ENCODE data around the gene COX11.
A peak's percentile ranks its signal among the peaks of the same experiment; 100 is the strongest.

The COX11 gene

DNA sequence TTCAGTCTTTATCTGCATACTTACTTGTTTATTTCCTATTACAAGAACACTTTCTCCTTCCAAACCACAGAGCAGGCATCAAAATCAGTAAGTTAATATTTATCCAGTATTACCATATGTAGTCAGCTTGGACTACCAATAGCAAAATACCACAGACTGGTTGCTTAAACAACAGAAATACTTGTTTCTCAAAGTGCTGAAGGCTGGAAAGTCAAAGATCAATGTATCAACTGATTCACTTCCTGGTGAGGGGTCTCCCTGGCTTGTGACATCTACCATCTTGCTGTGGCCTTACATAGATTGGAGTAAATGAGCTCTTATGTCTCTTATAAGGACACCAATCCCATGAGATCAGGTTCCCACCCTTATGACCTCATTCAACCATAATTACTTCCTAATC is 2.7 kb upstream of the COX11 start:
- Histone ChIP-seq H3K4me2 (ENCODE audit: low read depth, low read length, poor library complexity, severe bottlenecking) (peak overlapping the region; percentile 80), H3K9me2 (replicated peaks; ENCODE audit: low read depth, low read length) (no peaks in the 10 kb centered on the region), H2AFZ (ENCODE audit: low read length) (no peak overlapping the region), H3K79me2 (ENCODE audit: insufficient read depth, low read length) (peaks cover 41% of the 10 kb centered on the region), H3K9me3 (ENCODE audit: insufficient read depth, low read depth, low read length) (no peaks in the 10 kb centered on the region), H3K4me1 (ENCODE audit: insufficient read depth, low read length, poor library complexity, severe bottlenecking) (peaks cover 45% of the 10 kb centered on the region), H3K9ac (ENCODE audit: low read depth, low read length, poor library complexity, severe bottlenecking) (no peak overlapping the region), H3K4me3 (ENCODE audit: low read length, poor library complexity, severe bottlenecking) (no peak overlapping the region), H4K20me1 (ENCODE audit: insufficient read depth, low read length, poor library complexity, severe bottlenecking) (no peaks in the 10 kb centered on the region), H3F3A (ENCODE audit: low read depth) (no peaks in the 10 kb centered on the region), H3K36me3 (ENCODE audit: insufficient read depth, low read length) (no peaks in the 10 kb centered on the region), H3K27me3 (ENCODE audit: insufficient read depth, low read length, poor library complexity, severe bottlenecking) (no peaks in the 10 kb centered on the region)
- no peak for TF ChIP-seq CTCF (conservative IDR thresholded peaks at IDR 0.05; ENCODE audit: low read length)
- TF ChIP-seq EZH2phosphoT487 (IDR thresholded peaks at IDR 0.05; ENCODE audit: borderline replicate concordance), result no peak

- Histone ChIP-seq H3K79me2 (ENCODE audit: insufficient read depth, low read length) (peaks cover 53% of the 10 kb centered on the region), H3K4me3 (ENCODE audit: low read length, poor library complexity, severe bottlenecking) (peak overlapping the region; percentile 86), H3K9ac (ENCODE audit: low read depth, low read length, poor library complexity, severe bottlenecking) (peak overlapping the region; percentile 90)
These were observed 1.5 kb upstream of the COX11 start for GRCh38 chr17:54969658-54970572.

GRCh38 chr17:54968988-54969332 is 506 bp upstream of the COX11 start:
- Histone ChIP-seq H3K27me3 (ENCODE audit: insufficient read depth, low read length, poor library complexity, severe bottlenecking) (no peaks in the 10 kb centered on the region), H3K9me3 (ENCODE audit: insufficient read depth, low read depth, low read length) (no peaks in the 10 kb centered on the region), H4K20me1 (ENCODE audit: insufficient read depth, low read length, poor library complexity, severe bottlenecking) (peaks cover 6% of the 10 kb centered on the region), H3F3A (ENCODE audit: low read depth) (no peaks in the 10 kb centered on the region), H3K9me2 (replicated peaks; ENCODE audit: low read depth, low read length) (no peaks in the 10 kb centered on the region), H3K36me3 (ENCODE audit: insufficient read depth, low read length) (peaks cover 4% of the 10 kb centered on the region; the same call in 1 of the 2 replicates), H3K9ac (ENCODE audit: low read depth, low read length, poor library complexity, severe bottlenecking) (peak overlapping the region; percentile 90), H3K4me3 (ENCODE audit: low read length, poor library complexity, severe bottlenecking) (peak overlapping the region; percentile 86), H3K4me2 (ENCODE audit: low read depth, low read length, poor library complexity, severe bottlenecking) (peak overlapping the region; percentile 80), H3K4me1 (ENCODE audit: insufficient read depth, low read length, poor library complexity, severe bottlenecking) (peaks cover 60% of the 10 kb centered on the region), H2AFZ (ENCODE audit: low read length) (peak overlapping the region; percentile 95), H3K79me2 (ENCODE audit: insufficient read depth, low read length) (peaks cover 60% of the 10 kb centered on the region)
- no peak for TF ChIP-seq CTCF (conservative IDR thresholded peaks at IDR 0.05; ENCODE audit: low read length)
- no peak for TF ChIP-seq EZH2phosphoT487 (IDR thresholded peaks at IDR 0.05; ENCODE audit: borderline replicate concordance)

More at GRCh38 chr17:54969658-54970572, 1.5 kb upstream of the COX11 start:
- no peaks in the 10 kb centered on the region for H3K9me3 ChIP-seq (ENCODE audit: insufficient read depth, low read depth, low read length)
- no peak for TF ChIP-seq EZH2phosphoT487 (IDR thresholded peaks at IDR 0.05; ENCODE audit: borderline replicate concordance)
- TF ChIP-seq CTCF (conservative IDR thresholded peaks at IDR 0.05; ENCODE audit: low read length), result no peak
- H3F3A ChIP-seq (ENCODE audit: low read depth), result no peaks in the 10 kb centered on the region
- no peaks in the 10 kb centered on the region for H3K36me3 ChIP-seq (ENCODE audit: insufficient read depth, low read length)
- H3K4me2 ChIP-seq (ENCODE audit: low read depth, low read length, poor library complexity, severe bottlenecking), result peak overlapping the region; percentile 80
- H3K27me3 ChIP-seq (ENCODE audit: insufficient read depth, low read length, poor library complexity, severe bottlenecking), result no peaks in the 10 kb centered on the region
- H3K4me1 ChIP-seq (ENCODE audit: insufficient read depth, low read length, poor library complexity, severe bottlenecking), result peaks cover 50% of the 10 kb centered on the region
- H2AFZ ChIP-seq (ENCODE audit: low read length), result no peak overlapping the region
- H4K20me1 ChIP-seq (ENCODE audit: insufficient read depth, low read length, poor library complexity, severe bottlenecking), result peaks cover 4% of the 10 kb centered on the region
- H3K9me2 ChIP-seq (replicated peaks; ENCODE audit: low read depth, low read length), result no peaks in the 10 kb centered on the region
